ENCODE results near the gene FAM118A. TPM values are rescaled to one million over a fixed set of nuclear protein-coding genes. Genes with fewer than 3 reads are reported as not detected.
"Not testable (repeated sequence)": the region's sequence is repeated elsewhere in the genome, so short reads cannot be mapped to it uniquely, and the experiment has no call there.

Gene FAM118A
- total and polyA plus RNA-seq, 9 of the 15 experiments (the other 6 are each of a cell fraction or from before 2014, with no cell fraction given): 17.0 to 223 (median 59.4) TPM

GRCh38 chr22:45276507-45277105 lies 33.1 kb upstream of the FAM118A start:
- TF ChIP-seq IRF9 (tag; IDR thresholded peaks at IDR 0.05) (no peak), ELF1 (tag; IDR thresholded peaks at IDR 0.05) (no peak), POLR2A (conservative IDR thresholded peaks at IDR 0.05) (no peak), ZNF512 (tag; IDR thresholded peaks at IDR 0.05) (no peak), ZNF830 (CRISPR knock-in tag; IDR thresholded peaks at IDR 0.05) (no peak), NEUROD1 (IDR thresholded peaks at IDR 0.05; ENCODE audit: borderline replicate concordance, low read depth, low read length, partially characterized antibody) (no peak), CC2D1A (IDR thresholded peaks at IDR 0.05) (no peak), JUN (IDR thresholded peaks at IDR 0.05; ENCODE audit: borderline replicate concordance, low read depth, low read length) (no peak), JUN (CRISPR knock-in tag; IDR thresholded peaks at IDR 0.05; ENCODE audit: borderline replicate concordance) (no peak)
- intact Hi-C loops (cut with micrococcal nuclease) (no loop called here), in situ Hi-C loops (cut with MboI) (no loop called here)
- POLR2A ChIA-PET: no interaction called here
- Histone ChIP-seq H2AFZ (ENCODE audit: low read depth, low read length) (no peak overlapping the region), H3K9me1 (ENCODE audit: control insufficient read depth, insufficient read depth, low read length) (no peaks in the 10 kb centered on the region), H3K4me2 (ENCODE audit: insufficient read depth, low read length) (no peak overlapping the region), H4K20me1 (replicated peaks; ENCODE audit: control insufficient read depth, insufficient read depth, low read length) (no peaks in the 10 kb centered on the region), H3K36me3 (ENCODE audit: control insufficient read depth, insufficient read depth, low read length) (no peaks in the 10 kb centered on the region), H3K4me3 (no peak overlapping the region), H3K79me2 (ENCODE audit: control insufficient read depth, insufficient read depth, low read length) (no peaks in the 10 kb centered on the region), H3K9me3 (replicated peaks; ENCODE audit: control insufficient read depth, insufficient read depth, low read depth, low read length) (no peaks in the 10 kb centered on the region), H3K27ac (ENCODE audit: extremely low read depth, low read depth, low read length) (no peak overlapping the region), H3K27me3 (ENCODE audit: control insufficient read depth in 2 of 2, insufficient read depth in 2 of 2, low read length in 2 of 2) (peaks cover 0 to 8% of the 10 kb centered on the region in 2 experiments; a peak in 2 of 5 replicates), H3K4me1 (replicated peaks in 1 of 2; ENCODE audit: control insufficient read depth in 2 of 2, insufficient read depth in 2 of 2, low read length in 2 of 2) (no peaks in the 10 kb centered on the region; a peak in 2 of 5 replicates), H3K9ac (ENCODE audit: insufficient read depth in 1 of 2, low read depth in 2 of 2, low read length in 2 of 2) (no peak overlapping the region)
- DNase-seq (ENCODE audit: extremely low read depth in 1 of 4, low spot score in 3 of 4): no peak
- CTCF ChIA-PET (ENCODE audit: low intra/inter-chr PET ratio): no interaction called here
- FAIRE-seq: no peak
- WGBS (ENCODE audit: insufficient coverage, low coverage, missing lambda C conversion rate): 21% methylated on average over 12 of the region's 12 CpGs
- no TSS peak for BruUV-seq (replicated peaks)
- no peak for ATAC-seq

- BruUV-seq (replicated peaks); H3K36me3 ChIP-seq (ENCODE audit: control insufficient read depth, insufficient read depth, low read length); in situ Hi-C loops (cut with MboI); POLR2A ChIA-PET; H2AFZ ChIP-seq (ENCODE audit: low read depth, low read length); H3K4me1 ChIP-seq (replicated peaks in 1 of 2; ENCODE audit: control insufficient read depth in 2 of 2, insufficient read depth in 2 of 2, low read length in 2 of 2); H3K9ac ChIP-seq (ENCODE audit: insufficient read depth in 1 of 2, low read depth in 2 of 2, low read length in 2 of 2); H3K27ac ChIP-seq (ENCODE audit: extremely low read depth, low read depth, low read length); H3K9me3 ChIP-seq (replicated peaks; ENCODE audit: control insufficient read depth, insufficient read depth, low read depth, low read length); intact Hi-C loops (cut with micrococcal nuclease); ATAC-seq; H3K79me2 ChIP-seq (ENCODE audit: control insufficient read depth, insufficient read depth, low read length); DNase-seq (ENCODE audit: extremely low read depth in 1 of 4, low spot score in 3 of 4); H4K20me1 ChIP-seq (replicated peaks; ENCODE audit: control insufficient read depth, insufficient read depth, low read length); CTCF ChIA-PET (ENCODE audit: low intra/inter-chr PET ratio); H3K27me3 ChIP-seq (ENCODE audit: control insufficient read depth in 2 of 2, insufficient read depth in 2 of 2, low read length in 2 of 2); H3K9me1 ChIP-seq (ENCODE audit: control insufficient read depth, insufficient read depth, low read length); H3K4me3 ChIP-seq; H3K4me2 ChIP-seq (ENCODE audit: insufficient read depth, low read length); FAIRE-seq: not testable (repeated sequence)
- WGBS (ENCODE audit: insufficient coverage, low coverage, missing lambda C conversion rate): 24% methylated on average over 5 of the region's 7 CpGs
These were observed 32.0 kb upstream of the FAM118A start for GRCh38 chr22:45277720-45278119.

All from K562 (cell line).